Measurements from ENCODE around the gene LIN37. TPM values are rescaled to one million over a fixed set of nuclear protein-coding genes. Genes with fewer than 3 reads are reported as not detected.
A peak's percentile ranks its signal among the peaks of the same experiment; 100 is the strongest.

LIN37 gene
- total RNA-seq, 1 experiment from 2014 or later: 23.5 TPM

GRCh38 chr19:35760711-35761349, 12.5 kb downstream of the LIN37 start:
- ATAC-seq (no peak), DNase-seq (ENCODE audit: low read depth, low spot score) (no peak)
- no peak overlapping the region for H3K27ac ChIP-seq (ENCODE audit: low read length)
- TF ChIP-seq, protein P1, sequence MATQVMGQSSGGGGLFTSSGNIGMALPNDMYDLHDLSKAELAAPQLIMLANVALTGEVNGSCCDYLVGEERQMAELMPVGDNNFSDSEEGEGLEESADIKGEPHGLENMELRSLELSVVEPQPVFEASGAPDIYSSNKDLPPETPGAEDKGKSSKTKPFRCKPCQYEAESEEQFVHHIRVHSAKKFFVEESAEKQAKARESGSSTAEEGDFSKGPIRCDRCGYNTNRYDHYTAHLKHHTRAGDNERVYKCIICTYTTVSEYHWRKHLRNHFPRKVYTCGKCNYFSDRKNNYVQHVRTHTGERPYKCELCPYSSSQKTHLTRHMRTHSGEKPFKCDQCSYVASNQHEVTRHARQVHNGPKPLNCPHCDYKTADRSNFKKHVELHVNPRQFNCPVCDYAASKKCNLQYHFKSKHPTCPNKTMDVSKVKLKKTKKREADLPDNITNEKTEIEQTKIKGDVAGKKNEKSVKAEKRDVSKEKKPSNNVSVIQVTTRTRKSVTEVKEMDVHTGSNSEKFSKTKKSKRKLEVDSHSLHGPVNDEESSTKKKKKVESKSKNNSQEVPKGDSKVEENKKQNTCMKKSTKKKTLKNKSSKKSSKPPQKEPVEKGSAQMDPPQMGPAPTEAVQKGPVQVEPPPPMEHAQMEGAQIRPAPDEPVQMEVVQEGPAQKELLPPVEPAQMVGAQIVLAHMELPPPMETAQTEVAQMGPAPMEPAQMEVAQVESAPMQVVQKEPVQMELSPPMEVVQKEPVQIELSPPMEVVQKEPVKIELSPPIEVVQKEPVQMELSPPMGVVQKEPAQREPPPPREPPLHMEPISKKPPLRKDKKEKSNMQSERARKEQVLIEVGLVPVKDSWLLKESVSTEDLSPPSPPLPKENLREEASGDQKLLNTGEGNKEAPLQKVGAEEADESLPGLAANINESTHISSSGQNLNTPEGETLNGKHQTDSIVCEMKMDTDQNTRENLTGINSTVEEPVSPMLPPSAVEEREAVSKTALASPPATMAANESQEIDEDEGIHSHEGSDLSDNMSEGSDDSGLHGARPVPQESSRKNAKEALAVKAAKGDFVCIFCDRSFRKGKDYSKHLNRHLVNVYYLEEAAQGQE (IDR thresholded peaks at IDR 0.05; ENCODE audit: insufficient read depth in 1 of 2, low read depth in 2 of 2, low read length in 1 of 2): no peak
- TF ChIP-seq, protein P2, sequence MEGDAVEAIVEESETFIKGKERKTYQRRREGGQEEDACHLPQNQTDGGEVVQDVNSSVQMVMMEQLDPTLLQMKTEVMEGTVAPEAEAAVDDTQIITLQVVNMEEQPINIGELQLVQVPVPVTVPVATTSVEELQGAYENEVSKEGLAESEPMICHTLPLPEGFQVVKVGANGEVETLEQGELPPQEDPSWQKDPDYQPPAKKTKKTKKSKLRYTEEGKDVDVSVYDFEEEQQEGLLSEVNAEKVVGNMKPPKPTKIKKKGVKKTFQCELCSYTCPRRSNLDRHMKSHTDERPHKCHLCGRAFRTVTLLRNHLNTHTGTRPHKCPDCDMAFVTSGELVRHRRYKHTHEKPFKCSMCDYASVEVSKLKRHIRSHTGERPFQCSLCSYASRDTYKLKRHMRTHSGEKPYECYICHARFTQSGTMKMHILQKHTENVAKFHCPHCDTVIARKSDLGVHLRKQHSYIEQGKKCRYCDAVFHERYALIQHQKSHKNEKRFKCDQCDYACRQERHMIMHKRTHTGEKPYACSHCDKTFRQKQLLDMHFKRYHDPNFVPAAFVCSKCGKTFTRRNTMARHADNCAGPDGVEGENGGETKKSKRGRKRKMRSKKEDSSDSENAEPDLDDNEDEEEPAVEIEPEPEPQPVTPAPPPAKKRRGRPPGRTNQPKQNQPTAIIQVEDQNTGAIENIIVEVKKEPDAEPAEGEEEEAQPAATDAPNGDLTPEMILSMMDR (IDR thresholded peaks at IDR 0.05): no peak
- TF ChIP-seq TCF7L2 (IDR thresholded peaks at IDR 0.05; ENCODE audit: low read depth, low read length): no peak
- no peak for TF ChIP-seq SIN3A (IDR thresholded peaks at IDR 0.05; ENCODE audit: borderline replicate concordance, insufficient read depth, low read depth, low read length)
- TF ChIP-seq POLR2AphosphoS5 (IDR thresholded peaks at IDR 0.05; ENCODE audit: low read depth, low read length): no peak
- BruUV-seq (replicated peaks): no TSS peak
- H3K36me3 ChIP-seq (ENCODE audit: control insufficient read depth, insufficient read depth, low read length): no peaks in the 10 kb centered on the region
- no peaks in the 10 kb centered on the region for H3K9me3 ChIP-seq (ENCODE audit: control insufficient read depth, insufficient read depth, low read depth, low read length)
- intact Hi-C loops (cut with micrococcal nuclease; ENCODE audit: unreplicated experiment): no loop called here
- POLR2A ChIA-PET: no interaction called here
- no peaks in the 10 kb centered on the region for H3K27me3 ChIP-seq (ENCODE audit: control insufficient read depth, insufficient read depth, low read length)
- H3K4me1 ChIP-seq (ENCODE audit: control insufficient read depth, insufficient read depth, low read length): peaks cover 16% of the 10 kb centered on the region
- in situ Hi-C loops (cut with HindIII; ENCODE audit: low pct_unique_long_range_greater_than_20kb, low sequenced_read_pairs): no loop called here
- CTCF ChIA-PET: no interaction called here
- H3K4me3 ChIP-seq (ENCODE audit: low read depth in 2 of 2, low read length in 2 of 2): no peak overlapping the region

GRCh38 chr19:35764432-35765315, 16.3 kb downstream of the LIN37 start:
- ATAC-seq: no peak
- in situ Hi-C loops (cut with HindIII; ENCODE audit: low pct_unique_long_range_greater_than_20kb, low sequenced_read_pairs): no loop called here
- intact Hi-C loops (cut with micrococcal nuclease; ENCODE audit: unreplicated experiment): no loop called here
- TSS peak; percentile 64 for BruUV-seq (replicated peaks)
- DNase-seq (ENCODE audit: low read depth, low spot score): no peak
- Histone ChIP-seq H3K27ac (ENCODE audit: low read length) (no peak overlapping the region), H3K4me1 (ENCODE audit: control insufficient read depth, insufficient read depth, low read length) (peaks cover under 1% of the 10 kb centered on the region; the same call in 1 of the 2 replicates), H3K27me3 (ENCODE audit: control insufficient read depth, insufficient read depth, low read length) (no peaks in the 10 kb centered on the region), H3K4me3 (ENCODE audit: low read depth in 2 of 2, low read length in 2 of 2) (no peak overlapping the region), H3K36me3 (ENCODE audit: control insufficient read depth, insufficient read depth, low read length) (no peaks in the 10 kb centered on the region), H3K9me3 (ENCODE audit: control insufficient read depth, insufficient read depth, low read depth, low read length) (no peaks in the 10 kb centered on the region)
- CTCF ChIA-PET: no interaction called here
- TF ChIP-seq, protein P2 (IDR thresholded peaks at IDR 0.05): no peak
- no peak for TF ChIP-seq SIN3A (IDR thresholded peaks at IDR 0.05; ENCODE audit: borderline replicate concordance, insufficient read depth, low read depth, low read length)
- TF ChIP-seq TCF7L2 (IDR thresholded peaks at IDR 0.05; ENCODE audit: low read depth, low read length): no peak
- TF ChIP-seq, protein P1 (IDR thresholded peaks at IDR 0.05; ENCODE audit: insufficient read depth in 1 of 2, low read depth in 2 of 2, low read length in 1 of 2): no peak
- no peak for TF ChIP-seq POLR2AphosphoS5 (IDR thresholded peaks at IDR 0.05; ENCODE audit: low read depth, low read length)
- POLR2A ChIA-PET: no interaction called here

All from Panc1 (cell line).